Stimulated activated naive CD8-positive, alpha-beta T cell treated with anti-CD3 and anti-CD28 coated beads, Interleukin-15, amount 100 ng/mL, for 72 hours (primary cell): Measurements from ENCODE around the gene FCHSD1.
A peak's percentile ranks its signal among the peaks of the same experiment; 100 is the strongest.

Experiments used
- ATAC-seq: fragments of 150-1000 bp; cut with Tn5 transposase; 2 replicates; pipeline ENCODE4 v1.10.0; 2021; ENCODE audit warnings: mild to moderate bottlenecking, moderate library complexity
- DNase-seq, 2 donors: peaks; one replicate each; pipeline ENCODE4 v3.0.0; 2021 to 2022
- H3K27ac Mint-ChIP-seq, 2 donors: one replicate each; pipeline ENCODE4 v1.8.0; 2022; ENCODE audit warnings: mild to moderate bottlenecking in 2 of 2, mixed read lengths in 2 of 2, moderate library complexity in 2 of 2
- H3K27me3 Mint-ChIP-seq: one replicate; pipeline ENCODE4 v1.8.0; 2022; ENCODE audit warnings: mixed read lengths
- H3K4me1 Mint-ChIP-seq: one replicate; pipeline ENCODE4 v1.8.0; 2022; ENCODE audit warnings: mild to moderate bottlenecking, mixed read lengths
- H3K4me3 Mint-ChIP-seq, 2 donors: one replicate each; pipeline ENCODE4 v1.8.0; 2022; ENCODE audit warnings: mild to moderate bottlenecking in 2 of 2, mixed read lengths in 2 of 2, moderate library complexity in 1 of 2
- H3K9me3 Mint-ChIP-seq, 2 donors: one replicate each; pipeline ENCODE4 v1.8.0; 2022; ENCODE audit warnings: mixed read lengths in 2 of 2

FCHSD1 gene

DNA sequence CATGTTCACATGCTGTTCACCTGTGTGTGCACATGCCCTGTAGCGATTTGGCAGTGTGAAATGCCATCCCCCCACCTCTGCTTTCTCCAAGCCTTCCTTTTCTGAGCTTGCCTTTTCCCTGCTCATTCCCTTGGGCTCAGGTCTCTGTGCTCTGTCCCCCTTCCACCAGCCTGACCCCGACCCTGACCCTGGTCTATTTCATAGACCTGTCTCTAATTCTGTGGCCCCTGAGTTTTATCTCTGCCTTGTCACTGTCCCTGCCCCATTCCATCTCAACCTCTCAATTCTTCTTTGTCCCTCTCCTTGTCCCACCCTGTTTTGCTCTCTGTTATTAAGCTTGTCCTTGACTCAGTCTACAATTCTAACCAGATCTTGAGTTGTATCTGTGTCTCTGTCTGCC is 30.1 kb upstream of the FCHSD1 start:
- DNase-seq, result no peak
- no peaks in the 10 kb centered on the region for H3K27me3 Mint-ChIP-seq
- no peaks in the 10 kb centered on the region for H3K9me3 Mint-ChIP-seq
- peak overlapping the region in 1 of 2 donors; percentile 15 for H3K27ac Mint-ChIP-seq
- peaks cover 35% of the 10 kb centered on the region for H3K4me1 Mint-ChIP-seq
- ATAC-seq, result peak; percentile 6
- H3K4me3 Mint-ChIP-seq, result peak overlapping the region; percentile 64 to 87

DNA sequence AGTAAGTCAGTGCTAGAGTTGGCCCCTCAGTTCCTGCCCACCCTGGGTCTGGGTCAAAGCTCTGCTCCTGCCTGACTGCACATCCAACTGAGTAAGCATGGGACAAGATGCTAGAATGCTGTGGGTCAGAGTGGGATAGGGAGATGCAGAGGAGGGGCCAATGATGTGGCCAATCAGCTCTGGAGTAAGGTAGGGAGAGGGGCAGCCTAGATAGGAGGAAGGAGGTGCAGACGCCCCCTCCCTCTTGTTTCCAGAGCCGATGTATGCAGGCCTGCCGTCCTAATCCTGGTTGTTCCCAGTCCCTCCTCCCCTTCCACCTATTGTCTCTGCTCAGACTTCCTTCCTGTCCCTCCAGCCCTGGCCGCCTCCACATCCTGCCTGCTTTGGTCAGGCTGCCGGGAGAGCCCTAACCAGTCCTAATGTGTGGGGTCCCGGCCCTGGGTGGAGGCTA is 29.6 kb upstream of the FCHSD1 start:
- H3K4me1 Mint-ChIP-seq, result peaks cover 35% of the 10 kb centered on the region
- H3K4me3 Mint-ChIP-seq, result peak overlapping the region; percentile 42 to 87
- no peak for DNase-seq
- H3K27ac Mint-ChIP-seq, result no peak overlapping the region
- no peak for ATAC-seq
- no peaks in the 10 kb centered on the region for H3K9me3 Mint-ChIP-seq
- no peaks in the 10 kb centered on the region for H3K27me3 Mint-ChIP-seq

GRCh38 chr5:141680178-141680577 is 29.0 kb upstream of the FCHSD1 start:
- Mint-ChIP-seq H3K4me3 (no peak overlapping the region), H3K9me3 (no peaks in the 10 kb centered on the region), H3K4me1 (peaks cover 35% of the 10 kb centered on the region), H3K27ac (no peak overlapping the region), H3K27me3 (no peaks in the 10 kb centered on the region)
- ATAC-seq (no peak), DNase-seq (no peak)

DNA sequence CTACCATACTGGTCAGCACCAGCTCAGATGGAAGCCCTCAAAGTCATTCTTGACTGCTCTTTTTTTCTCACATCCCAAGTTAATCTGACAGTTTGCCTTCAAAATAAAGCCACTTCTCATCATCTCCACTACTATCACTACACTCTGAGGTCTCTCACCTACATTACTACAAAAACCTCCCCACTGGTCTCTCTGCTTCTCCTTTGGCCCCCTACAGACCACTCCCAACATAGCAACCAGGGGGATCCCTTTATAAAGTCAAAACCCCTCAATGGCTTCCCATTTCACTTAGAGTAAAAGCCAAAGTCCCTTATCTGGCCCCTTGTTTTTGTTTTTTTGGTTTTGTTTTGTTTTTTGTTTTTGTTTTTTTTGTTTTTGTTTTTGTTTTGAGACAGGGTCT is 26.2 kb upstream of the FCHSD1 start:
- H3K9me3 Mint-ChIP-seq, result no peaks in the 10 kb centered on the region
- H3K27me3 Mint-ChIP-seq, result no peaks in the 10 kb centered on the region
- no peak overlapping the region for H3K4me3 Mint-ChIP-seq
- peaks cover 18% of the 10 kb centered on the region for H3K4me1 Mint-ChIP-seq
- no peak for ATAC-seq
- no peak overlapping the region for H3K27ac Mint-ChIP-seq
- DNase-seq, result no peak

DNA sequence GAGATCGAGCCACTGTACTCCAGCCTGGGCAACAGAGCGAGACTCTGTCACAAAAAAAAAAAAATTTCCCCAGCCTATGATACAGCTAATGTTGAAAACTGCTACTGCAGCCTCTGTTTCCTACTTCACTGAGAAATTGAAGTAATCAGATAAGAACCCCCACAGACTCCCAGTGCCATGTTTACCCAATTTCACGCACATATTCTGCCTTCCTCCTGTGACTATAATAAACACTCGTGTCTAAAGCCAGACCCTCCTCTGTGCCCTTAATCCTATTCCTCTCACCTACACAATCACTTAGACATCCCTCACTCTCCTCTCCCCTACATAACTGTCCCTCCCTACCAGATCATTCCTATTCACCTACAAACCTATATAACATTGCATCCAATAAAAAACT is 24.5 kb upstream of the FCHSD1 start:
- Mint-ChIP-seq H3K27ac (no peak overlapping the region), H3K4me1 (peaks cover 3% of the 10 kb centered on the region), H3K27me3 (no peaks in the 10 kb centered on the region), H3K9me3 (no peaks in the 10 kb centered on the region), H3K4me3 (no peak overlapping the region)
- no peak for ATAC-seq
- no peak for DNase-seq

DNA sequence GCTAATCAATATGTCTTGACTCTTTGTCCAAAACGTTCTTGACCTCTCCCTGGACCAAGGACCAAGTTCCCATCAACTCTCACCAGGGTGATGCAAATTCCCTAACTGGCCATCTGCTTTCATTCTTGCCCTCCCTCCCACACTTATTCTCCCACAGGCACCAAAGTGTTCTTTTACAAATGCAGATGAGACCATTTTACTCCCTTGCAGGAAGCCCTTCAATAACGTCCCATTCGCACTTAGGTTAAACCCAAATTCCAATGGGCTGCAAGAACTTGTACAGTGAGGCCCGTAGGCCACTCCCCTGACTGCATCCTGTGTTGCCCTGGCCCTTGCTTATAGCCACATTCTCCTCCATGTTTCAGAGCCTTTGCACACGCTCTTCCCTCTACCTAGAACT is 23.5 kb upstream of the FCHSD1 start:
- Mint-ChIP-seq H3K9me3 (no peaks in the 10 kb centered on the region), H3K27me3 (no peaks in the 10 kb centered on the region), H3K4me1 (no peaks in the 10 kb centered on the region), H3K4me3 (no peak overlapping the region), H3K27ac (no peak overlapping the region)
- ATAC-seq (no peak), DNase-seq (no peak)

GRCh38 chr5:141672841-141673813 is 21.9 kb upstream of the FCHSD1 start:
- H3K27me3 Mint-ChIP-seq, result no peaks in the 10 kb centered on the region

GRCh38 chr5:141672071-141672840 is 21.0 kb upstream of the FCHSD1 start:
- H3K4me3 Mint-ChIP-seq, result no peak overlapping the region
- DNase-seq (no peak), ATAC-seq (no peak)
- H3K27me3 Mint-ChIP-seq, result no peaks in the 10 kb centered on the region
- H3K27ac Mint-ChIP-seq, result peak overlapping the region in 1 of 2 donors; percentile 20
- H3K9me3 Mint-ChIP-seq, result no peaks in the 10 kb centered on the region
- H3K4me1 Mint-ChIP-seq, result no peaks in the 10 kb centered on the region

More at GRCh38 chr5:141672841-141673813, 21.9 kb upstream of the FCHSD1 start:
- no peaks in the 10 kb centered on the region for H3K4me1 Mint-ChIP-seq
- H3K9me3 Mint-ChIP-seq, result no peaks in the 10 kb centered on the region
- H3K27ac Mint-ChIP-seq, result no peak overlapping the region
- ATAC-seq (no peak), DNase-seq (no peak)
- H3K4me3 Mint-ChIP-seq, result no peak overlapping the region

DNA sequence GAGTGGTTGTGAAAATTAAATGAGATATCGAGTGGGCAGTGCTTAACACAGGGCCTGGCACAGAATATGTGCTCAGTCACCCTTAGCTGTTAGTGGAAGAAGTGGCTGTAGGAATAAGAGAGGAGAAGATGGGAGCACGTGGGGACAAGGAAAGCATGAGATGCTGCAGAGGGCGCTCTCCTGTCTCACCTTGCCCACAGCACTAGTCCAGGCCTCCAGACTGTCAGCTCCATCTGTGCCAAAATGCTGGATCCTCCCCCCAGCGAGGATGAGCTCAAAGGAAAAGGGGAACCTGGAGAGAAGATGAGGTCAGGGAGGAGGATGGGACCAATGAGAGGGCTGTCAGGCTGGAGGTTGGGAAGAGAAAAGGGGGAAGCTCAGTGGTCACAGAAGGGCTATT is 18.3 kb upstream of the FCHSD1 start:
- no peak for ATAC-seq
- H3K9me3 Mint-ChIP-seq, result no peaks in the 10 kb centered on the region
- no peak for DNase-seq
- no peak overlapping the region for H3K4me3 Mint-ChIP-seq
- no peaks in the 10 kb centered on the region for H3K27me3 Mint-ChIP-seq
- H3K4me1 Mint-ChIP-seq, result peaks cover 7% of the 10 kb centered on the region
- H3K27ac Mint-ChIP-seq, result no peak overlapping the region

- Mint-ChIP-seq H3K27me3 (no peaks in the 10 kb centered on the region), H3K4me1 (peaks cover 7% of the 10 kb centered on the region), H3K9me3 (no peaks in the 10 kb centered on the region), H3K4me3 (no peak overlapping the region), H3K27ac (no peak overlapping the region)
- no peak for DNase-seq
- ATAC-seq, result no peak
Observed at GRCh38 chr5:141668601-141669265, 17.5 kb upstream of the FCHSD1 start.

- no peak overlapping the region for H3K27ac Mint-ChIP-seq
- H3K4me3 Mint-ChIP-seq, result no peak overlapping the region
- H3K9me3 Mint-ChIP-seq, result no peaks in the 10 kb centered on the region
- no peaks in the 10 kb centered on the region for H3K27me3 Mint-ChIP-seq
- H3K4me1 Mint-ChIP-seq, result peaks cover 7% of the 10 kb centered on the region
- no peak for ATAC-seq
- no peak for DNase-seq
Observed at GRCh38 chr5:141665995-141666940, 15.1 kb upstream of the FCHSD1 start.

DNA sequence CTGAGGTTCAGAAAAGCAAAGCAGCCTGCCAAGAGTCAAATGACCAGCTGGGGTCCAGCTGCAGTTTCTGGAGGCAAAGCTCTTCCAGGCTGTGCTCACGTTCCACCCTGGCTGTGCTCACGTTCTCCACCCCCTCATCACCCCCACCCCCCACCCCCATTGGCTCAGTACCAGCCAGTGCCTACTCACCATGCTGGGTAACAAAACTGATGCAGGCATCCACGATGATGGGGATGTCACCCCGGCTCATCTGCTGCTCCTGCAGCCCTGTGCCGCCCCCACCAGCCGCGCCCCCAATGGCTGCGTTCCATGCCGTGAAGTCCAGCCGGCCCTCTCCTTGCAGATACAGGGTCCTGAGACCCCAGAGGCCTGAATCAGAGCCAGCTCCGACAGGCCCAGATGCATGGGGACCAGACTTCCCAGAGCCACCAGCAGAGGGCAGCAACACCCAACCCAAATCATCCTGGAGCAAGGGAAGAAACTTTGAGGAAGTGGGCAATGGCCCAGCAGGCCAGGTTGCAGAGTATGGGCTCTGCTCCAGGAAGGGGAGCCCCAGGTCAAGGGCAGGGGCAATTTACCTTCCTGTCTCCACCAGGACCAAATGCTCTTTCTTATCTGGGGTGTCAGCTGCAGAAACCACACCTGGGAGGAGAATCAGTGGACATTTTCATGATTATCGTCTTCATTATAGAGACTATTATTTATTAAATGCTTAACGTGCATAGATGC is 13.7 kb upstream of the FCHSD1 start:
- no peaks in the 10 kb centered on the region for H3K27me3 Mint-ChIP-seq
- H3K27ac Mint-ChIP-seq, result peak overlapping the region in 1 of 2 donors; percentile 75
- ATAC-seq (peak; percentile 92), DNase-seq (peak; percentile 71 to 77)
- H3K9me3 Mint-ChIP-seq, result no peaks in the 10 kb centered on the region
- H3K4me1 Mint-ChIP-seq, result peaks cover 7% of the 10 kb centered on the region
- no peak overlapping the region for H3K4me3 Mint-ChIP-seq

DNA sequence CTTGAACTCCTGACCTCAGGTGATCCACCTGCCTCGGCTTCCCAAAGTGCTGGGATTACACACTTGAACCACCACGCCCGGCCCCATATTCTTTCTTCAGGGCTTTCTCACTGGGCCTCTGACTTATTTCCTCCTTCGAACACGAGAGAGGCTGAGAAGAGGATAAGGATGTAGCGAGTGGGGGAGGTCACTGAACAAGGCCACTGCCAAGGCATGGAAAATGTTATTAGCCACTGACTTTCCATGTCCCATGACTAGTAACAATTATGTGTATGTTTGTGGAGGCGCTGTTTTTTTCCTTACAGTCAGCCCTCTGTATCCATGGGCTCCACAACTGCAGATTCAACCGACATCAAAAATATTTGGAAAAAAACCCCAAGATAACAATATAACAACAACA is 12.3 kb upstream of the FCHSD1 start:
- no peak for ATAC-seq
- DNase-seq, result no peak
- no peaks in the 10 kb centered on the region for H3K9me3 Mint-ChIP-seq
- H3K27me3 Mint-ChIP-seq, result no peaks in the 10 kb centered on the region
- no peak overlapping the region for H3K27ac Mint-ChIP-seq
- H3K4me3 Mint-ChIP-seq, result no peak overlapping the region
- peaks cover 7% of the 10 kb centered on the region for H3K4me1 Mint-ChIP-seq

GRCh38 chr5:141662028-141662427 is 10.8 kb upstream of the FCHSD1 start:
- H3K27ac Mint-ChIP-seq, result no peak overlapping the region
- DNase-seq, result no peak
- H3K9me3 Mint-ChIP-seq, result no peaks in the 10 kb centered on the region

More at GRCh38 chr5:141662028-141662427, 10.8 kb upstream of the FCHSD1 start:
- ATAC-seq, result no peak
- no peak overlapping the region for H3K4me3 Mint-ChIP-seq
- H3K4me1 Mint-ChIP-seq, result peaks cover 7% of the 10 kb centered on the region
- H3K27me3 Mint-ChIP-seq, result no peaks in the 10 kb centered on the region
